Measurements from ENCODE around the gene KCTD7. TPM values are rescaled to one million over a fixed set of nuclear protein-coding genes. Genes with fewer than 3 reads are reported as not detected.
"Not testable (repeated sequence)": the region's sequence is repeated elsewhere in the genome, so short reads cannot be mapped to it uniquely, and the experiment has no call there.

Gene KCTD7
- polyA plus RNA-seq, 2 of the 4 experiments (the other 2 are of a cell fraction), result 9.7 to 10.3 TPM

- TF ChIP-seq NPAS2 (CRISPR knock-in tag; IDR thresholded peaks at IDR 0.05; ENCODE audit: borderline replicate concordance) (no peak), POLR2AphosphoS2 (conservative IDR thresholded peaks at IDR 0.05; ENCODE audit: low read length) (no peak), KDM1A (IDR thresholded peaks at IDR 0.05; ENCODE audit: low read depth) (no peak), EHF (CRISPR knock-in tag; IDR thresholded peaks at IDR 0.05) (no peak), RARB (CRISPR knock-in tag; IDR thresholded peaks at IDR 0.05) (no peak), RCOR1 (IDR thresholded peaks at IDR 0.05; ENCODE audit: low read depth, low read length) (no peak), ZFP36 (IDR thresholded peaks at IDR 0.05; ENCODE audit: borderline replicate concordance, partially characterized antibody) (no peak), BHLHE40 (IDR thresholded peaks at IDR 0.05; ENCODE audit: low read depth, low read length) (no peak), TFCP2L1 (CRISPR knock-in tag; IDR thresholded peaks at IDR 0.05) (no peak), CEBPB (IDR thresholded peaks at IDR 0.05) (no peak), CTCF (IDR thresholded peaks at IDR 0.05) (no peak), JUN (IDR thresholded peaks at IDR 0.05) (peak; percentile 68 to 95), FOSL2 (IDR thresholded peaks at IDR 0.05) (no peak), FOSL2 (CRISPR knock-in tag; IDR thresholded peaks at IDR 0.05) (no peak), MYC (IDR thresholded peaks at IDR 0.05; ENCODE audit: borderline replicate concordance, low read length) (no peak; the same call in 1 of the 2 replicates), HDAC2 (IDR thresholded peaks at IDR 0.05) (no peak), PHF8 (IDR thresholded peaks at IDR 0.05; ENCODE audit: borderline replicate concordance, low read depth) (peak; percentile 96), SMC3 (IDR thresholded peaks at IDR 0.05) (no peak), ZSCAN20 (CRISPR knock-in tag; IDR thresholded peaks at IDR 0.05) (no peak), HOXB5 (CRISPR knock-in tag; IDR thresholded peaks at IDR 0.05) (no peak), PBX3 (IDR thresholded peaks at IDR 0.05) (peak; percentile 96)
These were observed at the start of gene KCTD7 (continued) for GRCh38 chr7:66628361-66629221.

- H3K27ac ChIP-seq; DNase-seq (ENCODE audit: low read depth in 1 of 2, low spot score in 1 of 2); H3K4me1 ChIP-seq; H3K4me3 ChIP-seq; POLR2A ChIA-PET; H3K9me3 ChIP-seq; FAIRE-seq; H3K4me2 ChIP-seq; ATAC-seq: not testable (repeated sequence)
- 88% methylated on average over 1 of the region's 1 CpG for WGBS (ENCODE audit: missing lambda C conversion rate)
- CTCF ChIA-PET, result interaction anchor here (0.5 kb wide), 1 partner anchor 101 kb away, joined by 5 read pairs; no protein-coding TSS in a partner anchor
These were observed 48.3 kb upstream of the KCTD7 start for GRCh38 chr7:66580380-66580779.

- WGBS (ENCODE audit: missing lambda C conversion rate), result 99% methylated on average over 4 of the region's 4 CpGs
- ATAC-seq; H3K9me3 ChIP-seq; FAIRE-seq; H3K27ac ChIP-seq; H3K4me3 ChIP-seq; H3K4me2 ChIP-seq; DNase-seq (ENCODE audit: low read depth in 1 of 2, low spot score in 1 of 2); H3K4me1 ChIP-seq; POLR2A ChIA-PET: not testable (repeated sequence)
- CTCF ChIA-PET, result interaction anchor here (1.0 kb wide), 1 partner anchor 552 kb away, joined by 3 read pairs; no protein-coding TSS in a partner anchor
These were observed 45.7 kb upstream of the KCTD7 start for GRCh38 chr7:66582816-66583489.
